Measurements from ENCODE around the gene CMTM3. TPM values are rescaled to one million over a fixed set of nuclear protein-coding genes. Genes with fewer than 3 reads are reported as not detected.

The CMTM3 gene
- total and polyA plus RNA-seq, 2 experiments from 2014 or later, result 32.6 to 47.0 TPM

DNA sequence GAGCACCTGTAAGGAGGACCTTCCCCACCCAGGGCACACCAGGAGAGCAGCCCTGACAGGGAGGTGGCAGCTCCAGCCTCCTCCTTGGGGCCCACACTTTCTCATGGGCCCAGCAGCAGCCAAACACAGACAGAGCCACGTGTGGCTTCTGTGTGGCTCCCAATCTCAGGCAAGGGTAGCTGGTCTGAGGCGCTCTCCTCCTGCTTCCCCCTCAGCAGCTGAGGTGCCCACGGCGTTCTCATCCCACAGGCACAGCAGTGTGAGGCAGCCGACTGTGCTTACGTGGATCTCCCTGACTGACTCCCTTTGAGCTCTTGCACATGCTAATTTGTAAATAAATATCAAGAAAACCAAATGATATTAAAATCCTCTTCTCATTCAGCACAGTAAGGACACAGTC lies 30.9 kb downstream of the CMTM3 start:
- 82 to 83% methylated on average over 6 of the region's 6 CpGs for WGBS, 2 experiments (ENCODE audit: low coverage in 1 of 2, low lambda C conversion rate in 2 of 2, missing lambda C conversion rate in 2 of 2)
- H3K27ac ChIP-seq, result no peak overlapping the region
- peaks cover 16% of the 10 kb centered on the region for H3K4me1 ChIP-seq (ENCODE audit: insufficient read depth)
- no peaks in the 10 kb centered on the region for H3K9me2 ChIP-seq (ENCODE audit: insufficient read depth)
- in situ Hi-C loops (cut with MboI), result no loop called here
- H4K20me1 ChIP-seq (ENCODE audit: insufficient read depth), result no peaks in the 10 kb centered on the region
- peaks cover 5% of the 10 kb centered on the region; the same call in 1 of the 2 replicates for H3F3A ChIP-seq (ENCODE audit: insufficient read depth)
- no peaks in the 10 kb centered on the region for H3K9me3 ChIP-seq (ENCODE audit: low read depth)
- H3K4me2 ChIP-seq (ENCODE audit: unreplicated experiment), result no peak overlapping the region
- H3K4me3 ChIP-seq, result no peak overlapping the region
- TF ChIP-seq EZH2phosphoT487 (IDR thresholded peaks at IDR 0.05; ENCODE audit: insufficient read depth, low read depth), result no peak
- TF ChIP-seq EZH2 (IDR thresholded peaks at IDR 0.05; ENCODE audit: insufficient read depth, poor library complexity, severe bottlenecking), result no peak
- no peak for DNase-seq
- no peaks in the 10 kb centered on the region for H3K27me3 ChIP-seq (replicated peaks; ENCODE audit: insufficient read depth)
- no peak overlapping the region for H3K9ac ChIP-seq
- H3K36me3 ChIP-seq (ENCODE audit: low read depth), result no peaks in the 10 kb centered on the region
- H2AFZ ChIP-seq, result no peak overlapping the region
- H3K79me2 ChIP-seq (ENCODE audit: insufficient read depth), result 0 out of 2 replicates have a peak, but pooled peaks cover 7% of the 10 kb centered on the region

DNA sequence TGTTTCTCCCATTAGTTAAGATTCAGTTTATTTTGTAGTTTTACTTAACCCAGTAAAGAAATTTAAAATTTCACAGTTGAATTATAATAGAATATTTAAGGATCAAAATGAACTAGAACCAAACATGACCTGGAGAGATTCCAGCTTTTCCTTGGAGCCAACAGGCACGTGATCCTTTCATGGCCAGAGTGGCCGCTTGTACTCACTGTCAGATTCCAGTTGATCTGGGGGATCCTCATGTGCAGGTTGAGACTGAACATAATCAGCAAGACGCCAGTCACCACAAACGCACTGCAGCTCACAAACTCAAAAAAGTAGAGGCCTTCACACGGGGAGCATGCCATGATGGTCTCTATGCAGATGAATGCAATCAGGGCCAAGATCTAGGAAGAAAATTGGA lies 31.7 kb downstream of the CMTM3 start:
- Histone ChIP-seq H4K20me1 (ENCODE audit: insufficient read depth) (no peaks in the 10 kb centered on the region), H3K27ac (no peak overlapping the region), H3F3A (ENCODE audit: insufficient read depth) (peaks cover 5% of the 10 kb centered on the region; the same call in 1 of the 2 replicates), H3K4me2 (ENCODE audit: unreplicated experiment) (no peak overlapping the region), H3K27me3 (replicated peaks; ENCODE audit: insufficient read depth) (no peaks in the 10 kb centered on the region), H3K9me3 (ENCODE audit: low read depth) (no peaks in the 10 kb centered on the region), H3K79me2 (ENCODE audit: insufficient read depth) (0 out of 2 replicates have a peak, but pooled peaks cover 7% of the 10 kb centered on the region), H3K4me1 (ENCODE audit: insufficient read depth) (peaks cover 16% of the 10 kb centered on the region), H2AFZ (no peak overlapping the region), H3K9ac (no peak overlapping the region), H3K4me3 (no peak overlapping the region), H3K36me3 (ENCODE audit: low read depth) (no peaks in the 10 kb centered on the region), H3K9me2 (ENCODE audit: insufficient read depth) (no peaks in the 10 kb centered on the region)
- no peak for TF ChIP-seq EZH2 (IDR thresholded peaks at IDR 0.05; ENCODE audit: insufficient read depth, poor library complexity, severe bottlenecking)
- TF ChIP-seq EZH2phosphoT487 (IDR thresholded peaks at IDR 0.05; ENCODE audit: insufficient read depth, low read depth), result no peak
- in situ Hi-C loops (cut with MboI), result no loop called here
- DNase-seq, result no peak
- 76 to 86% methylated on average over 5 of the region's 5 CpGs for WGBS, 2 experiments (ENCODE audit: low coverage in 1 of 2, low lambda C conversion rate in 2 of 2, missing lambda C conversion rate in 2 of 2)

DNA sequence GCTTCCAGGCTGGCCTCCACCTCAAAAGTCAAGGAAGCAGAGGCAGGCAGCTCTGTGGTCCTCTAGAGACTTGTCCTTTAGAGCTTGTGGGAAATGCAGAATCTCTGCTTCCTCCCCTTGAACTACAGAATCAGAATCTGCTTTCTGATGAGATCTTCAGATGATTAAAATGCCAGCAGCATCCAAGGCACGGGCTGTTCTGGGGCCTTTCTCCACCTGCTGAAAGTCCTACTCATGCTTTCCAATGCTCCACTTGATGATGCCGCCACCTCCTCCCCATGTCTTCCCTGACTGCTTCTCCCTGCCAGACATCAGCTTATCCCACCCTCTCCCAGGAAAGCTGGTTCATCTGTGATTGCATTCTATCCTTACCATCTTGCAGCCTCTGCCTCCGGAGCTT lies 33.3 kb downstream of the CMTM3 start:
- Histone ChIP-seq H2AFZ (no peak overlapping the region), H3K9me3 (ENCODE audit: low read depth) (no peaks in the 10 kb centered on the region), H3K4me3 (no peak overlapping the region), H3K4me1 (ENCODE audit: insufficient read depth) (peaks cover 16% of the 10 kb centered on the region), H3F3A (ENCODE audit: insufficient read depth) (peaks cover 5% of the 10 kb centered on the region; the same call in 1 of the 2 replicates), H3K4me2 (ENCODE audit: unreplicated experiment) (no peak overlapping the region), H3K27ac (no peak overlapping the region), H3K36me3 (ENCODE audit: low read depth) (no peaks in the 10 kb centered on the region), H3K9me2 (ENCODE audit: insufficient read depth) (no peaks in the 10 kb centered on the region), H4K20me1 (ENCODE audit: insufficient read depth) (no peaks in the 10 kb centered on the region), H3K27me3 (replicated peaks; ENCODE audit: insufficient read depth) (no peaks in the 10 kb centered on the region), H3K79me2 (ENCODE audit: insufficient read depth) (0 out of 2 replicates have a peak, but pooled peaks cover 7% of the 10 kb centered on the region), H3K9ac (no peak overlapping the region)
- in situ Hi-C loops (cut with MboI), result no loop called here
- TF ChIP-seq EZH2phosphoT487 (IDR thresholded peaks at IDR 0.05; ENCODE audit: insufficient read depth, low read depth), result no peak
- TF ChIP-seq EZH2 (IDR thresholded peaks at IDR 0.05; ENCODE audit: insufficient read depth, poor library complexity, severe bottlenecking), result no peak
- DNase-seq, result no peak
- 95 to 97% methylated on average over 3 of the region's 3 CpGs for WGBS, 2 experiments (ENCODE audit: low coverage in 1 of 2, low lambda C conversion rate in 2 of 2, missing lambda C conversion rate in 2 of 2)

DNA sequence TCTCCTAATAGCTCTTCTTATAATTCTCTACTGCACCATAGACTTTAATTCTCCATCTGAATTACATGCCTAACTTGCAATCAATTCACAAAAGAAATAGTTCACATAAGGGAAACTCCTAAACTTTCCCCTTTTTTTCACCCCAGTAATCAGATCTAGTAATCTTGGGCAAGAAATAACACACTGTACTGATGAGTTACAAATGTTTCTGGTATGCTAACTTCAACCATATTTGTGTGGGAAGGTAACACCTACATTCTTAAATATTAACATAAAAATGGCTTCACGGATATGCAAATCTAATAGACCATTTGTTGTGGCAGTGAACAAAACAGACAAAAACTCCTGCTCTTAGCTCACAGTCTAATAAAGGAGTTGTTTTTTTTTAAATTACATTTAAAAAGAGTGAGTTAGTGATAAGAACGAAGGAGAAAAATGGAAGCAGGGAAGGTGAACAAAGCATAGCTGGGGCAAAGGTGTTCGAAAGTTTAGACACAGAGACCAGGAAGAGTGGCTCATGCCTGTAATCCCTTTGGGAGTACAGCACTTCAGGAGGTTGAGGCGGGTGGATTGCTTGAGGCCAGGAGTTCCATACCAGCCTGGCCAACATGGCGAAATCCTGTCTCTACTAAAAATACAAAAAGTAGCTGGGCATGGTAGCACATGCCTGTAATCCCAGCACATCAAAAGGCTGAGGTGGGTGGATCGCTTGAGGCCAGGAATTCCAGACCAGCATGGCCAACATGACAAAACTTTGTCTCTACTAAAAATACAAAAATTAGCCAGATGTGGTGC lies 34.8 kb downstream of the CMTM3 start:
- in situ Hi-C loops (cut with MboI), result no loop called here
- no peak overlapping the region for H2AFZ ChIP-seq
- H3K4me2 ChIP-seq (ENCODE audit: unreplicated experiment), result no peak overlapping the region
- 74 to 79% methylated on average over 6 of the region's 6 CpGs for WGBS, 2 experiments (ENCODE audit: low coverage in 1 of 2, low lambda C conversion rate in 2 of 2, missing lambda C conversion rate in 2 of 2)
- no peaks in the 10 kb centered on the region for H3K27me3 ChIP-seq (replicated peaks; ENCODE audit: insufficient read depth)
- 0 out of 2 replicates have a peak overlapping the region, but pooled peaks have one; percentile 21 for H3K9ac ChIP-seq
- H3K79me2 ChIP-seq (ENCODE audit: insufficient read depth), result 0 out of 2 replicates have a peak, but pooled peaks cover 7% of the 10 kb centered on the region
- H3K9me3 ChIP-seq (ENCODE audit: low read depth), result no peaks in the 10 kb centered on the region
- no peaks in the 10 kb centered on the region for H3K9me2 ChIP-seq (ENCODE audit: insufficient read depth)
- peaks cover 5% of the 10 kb centered on the region; the same call in 1 of the 2 replicates for H3F3A ChIP-seq (ENCODE audit: insufficient read depth)
- no peaks in the 10 kb centered on the region for H4K20me1 ChIP-seq (ENCODE audit: insufficient read depth)
- DNase-seq, result peak; percentile 40
- H3K36me3 ChIP-seq (ENCODE audit: low read depth), result no peaks in the 10 kb centered on the region
- TF ChIP-seq EZH2phosphoT487 (IDR thresholded peaks at IDR 0.05; ENCODE audit: insufficient read depth, low read depth) (no peak), EZH2 (IDR thresholded peaks at IDR 0.05; ENCODE audit: insufficient read depth, poor library complexity, severe bottlenecking) (no peak)
- H3K27ac ChIP-seq, result no peak overlapping the region
- peaks cover 16% of the 10 kb centered on the region for H3K4me1 ChIP-seq (ENCODE audit: insufficient read depth)
- no peak overlapping the region for H3K4me3 ChIP-seq

Measured in GM23248 (cell line).